K562 (cell line): ENCODE results near the gene KRTAP4-16. TPM values are rescaled to one million over a fixed set of nuclear protein-coding genes. Genes with fewer than 3 reads are reported as not detected.

Experiments used
- CXXC5 ChIP-seq: fragments of 250-450 bp; sonication (Bioruptor Pico); IDR thresholded peaks from 2 replicates; pipeline ENCODE4 v1.8.0; 2022; ENCODE audit warnings: inconsistent platforms, mild to moderate bottlenecking, moderate library complexity
- DACH1 ChIP-seq: fragments of 450-650 bp; IDR thresholded peaks from 2 replicates; pipeline ENCODE4 v1.6.1; 2018; ENCODE audit not compliant: partially characterized antibody
- PRMT5 ChIP-seq: sonication (generic); formaldehyde crosslinking; IDR thresholded peaks from 2 replicates; pipeline ENCODE4 v1.5.0; 2020; ENCODE audit warnings: missing genetic modification reagents
- RBM14 ChIP-seq: fragments of 200-400 bp; formaldehyde crosslinking; IDR thresholded peaks from 2 replicates; pipeline ENCODE4 v1.6.1; 2018; ENCODE audit warnings: low read depth, mild to moderate bottlenecking, low read length, moderate library complexity, borderline replicate concordance; ENCODE audit not compliant: insufficient read depth
- RHOXF2B ChIP-seq: fragments of 250-450 bp; sonication (Bioruptor Pico); conservative IDR thresholded peaks from 2 replicates; pipeline ENCODE4 v1.5.1; 2021
- ZC3H8 ChIP-seq: fragments of 450-650 bp; IDR thresholded peaks from 2 replicates; pipeline ENCODE4 v1.6.1; 2017
- ZNF133 ChIP-seq: fragments of 250-450 bp; sonication (Bioruptor Pico); IDR thresholded peaks from 2 replicates; pipeline ENCODE4 v1.4.0; 2020; ENCODE audit warnings: mild to moderate bottlenecking
- ZNF311 ChIP-seq: fragments of 250-450 bp; sonication (Bioruptor Pico); IDR thresholded peaks from 2 replicates; pipeline ENCODE4 v1.4.0; 2020; ENCODE audit warnings: mild to moderate bottlenecking, moderate library complexity
- polyA plus RNA-seq, 8 experiments: library from polyadenylated mRNA; depleted of rRNA in 4 of 8; stranded (reverse) in 5 of 8; unstranded in 3 of 8; fragments of >200 nt; fragmentation: Nextera tagmentation in 2 of 8; fragmentation: Illumina TruSeq in 1 of 8; extraction: Ambion mirVana in 2 of 8; extraction: Trizol in 1 of 8; gene quantifications; 2 replicates each; pipeline versions ENCODE4 v1.2.1 to v1.2.3, GENCODE V29; 2011 to 2014; ENCODE audit warnings: inconsistent platforms in 1 of 8, missing spikeins in 1 of 8
- total RNA-seq, 7 experiments: library from RNA; depleted of rRNA in 6 of 7; stranded (reverse); fragments of >200 nt in 6 of 7; fragmentation: Illumina TruSeq in 2 of 7; extraction: Trizol in 2 of 7; gene quantifications; 2 replicates each; pipeline versions ENCODE4 v1.2.1 to v1.2.3, GENCODE V29; 2011 to 2021; ENCODE audit warnings: low replicate concordance in 1 of 7
- TF ChIP-seq, protein P1 (sequence below): fragments of 250-450 bp; sonication (Bioruptor Pico); IDR thresholded peaks from 2 replicates; pipeline ENCODE4 v1.4.0; 2020
- TF ChIP-seq, protein P2 (sequence below): IDR thresholded peaks from 2 replicates; pipeline ENCODE4 v1.6.1; 2012; ENCODE audit warnings: low read depth, low read length, improper control_type of control experiment, borderline replicate concordance
- TF ChIP-seq, protein P3 (sequence below): sonication (generic); formaldehyde crosslinking; IDR thresholded peaks from 2 replicates; pipeline ENCODE4 v1.8.0; 2022; ENCODE audit warnings: mild to moderate bottlenecking, low read depth, missing genetic modification reagents
- TF ChIP-seq, protein P4 (sequence below): fragments of 250-450 bp; sonication (Bioruptor Pico); IDR thresholded peaks from 2 replicates; pipeline ENCODE4 v1.4.0; 2020
- TF ChIP-seq, protein P5 (sequence below): sonication (generic); formaldehyde crosslinking; IDR thresholded peaks from 2 replicates; pipeline ENCODE4 v1.8.0; 2022; ENCODE audit warnings: missing genetic modification reagents, mild to moderate bottlenecking, borderline replicate concordance
- TF ChIP-seq, protein P6 (sequence below): fragments of 200-800 bp; sonication (Bioruptor generic); IDR thresholded peaks from 2 replicates; pipeline ENCODE4 v1.6.1; 2017; ENCODE audit warnings: missing genetic modification characterization, missing compliant biosample characterization

Gene KRTAP4-16
- total and polyA plus RNA-seq, 9 of the 15 experiments (the other 6 are each of a cell fraction or from before 2014, with no cell fraction given): not detected

DNA sequence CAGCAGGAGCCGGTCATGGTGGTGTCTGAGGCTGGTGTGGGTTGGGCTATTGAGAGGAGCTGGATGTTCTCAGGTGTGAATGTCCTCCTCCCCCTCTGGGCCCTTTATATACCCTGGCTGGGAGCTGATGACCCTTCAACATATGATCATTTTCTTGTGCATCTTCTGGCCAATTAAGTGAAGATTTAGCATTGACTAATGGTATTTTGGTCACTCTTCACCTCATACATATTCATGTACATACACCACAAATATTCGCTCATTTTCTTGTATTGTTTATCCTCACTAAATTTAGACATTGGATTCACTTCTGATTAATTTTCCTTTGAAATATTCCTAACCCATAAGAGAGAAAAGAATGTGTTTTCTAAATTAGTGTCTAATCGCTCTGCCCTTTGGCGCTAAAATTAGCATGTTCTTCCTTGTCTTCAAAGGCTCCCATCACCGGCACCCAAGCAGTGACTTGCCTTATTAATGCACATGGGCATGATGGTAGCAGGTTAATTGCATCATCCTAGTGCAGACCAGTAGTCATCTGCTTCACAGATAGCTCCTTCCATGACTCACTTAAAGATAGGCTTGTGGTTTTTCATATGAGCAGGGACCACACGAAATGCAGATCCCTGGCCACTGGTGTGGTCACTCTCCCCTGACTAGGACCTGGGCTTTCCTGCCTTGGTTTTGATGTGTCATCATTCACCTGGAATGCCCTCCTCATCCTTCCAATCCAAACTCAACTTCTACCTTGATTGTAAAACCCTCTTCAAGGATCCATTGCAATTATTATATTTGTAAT is 36.0 kb downstream of the KRTAP4-16 start, which contains the start of gene KRTAP2-4 (continued):
- TF ChIP-seq, protein P1, sequence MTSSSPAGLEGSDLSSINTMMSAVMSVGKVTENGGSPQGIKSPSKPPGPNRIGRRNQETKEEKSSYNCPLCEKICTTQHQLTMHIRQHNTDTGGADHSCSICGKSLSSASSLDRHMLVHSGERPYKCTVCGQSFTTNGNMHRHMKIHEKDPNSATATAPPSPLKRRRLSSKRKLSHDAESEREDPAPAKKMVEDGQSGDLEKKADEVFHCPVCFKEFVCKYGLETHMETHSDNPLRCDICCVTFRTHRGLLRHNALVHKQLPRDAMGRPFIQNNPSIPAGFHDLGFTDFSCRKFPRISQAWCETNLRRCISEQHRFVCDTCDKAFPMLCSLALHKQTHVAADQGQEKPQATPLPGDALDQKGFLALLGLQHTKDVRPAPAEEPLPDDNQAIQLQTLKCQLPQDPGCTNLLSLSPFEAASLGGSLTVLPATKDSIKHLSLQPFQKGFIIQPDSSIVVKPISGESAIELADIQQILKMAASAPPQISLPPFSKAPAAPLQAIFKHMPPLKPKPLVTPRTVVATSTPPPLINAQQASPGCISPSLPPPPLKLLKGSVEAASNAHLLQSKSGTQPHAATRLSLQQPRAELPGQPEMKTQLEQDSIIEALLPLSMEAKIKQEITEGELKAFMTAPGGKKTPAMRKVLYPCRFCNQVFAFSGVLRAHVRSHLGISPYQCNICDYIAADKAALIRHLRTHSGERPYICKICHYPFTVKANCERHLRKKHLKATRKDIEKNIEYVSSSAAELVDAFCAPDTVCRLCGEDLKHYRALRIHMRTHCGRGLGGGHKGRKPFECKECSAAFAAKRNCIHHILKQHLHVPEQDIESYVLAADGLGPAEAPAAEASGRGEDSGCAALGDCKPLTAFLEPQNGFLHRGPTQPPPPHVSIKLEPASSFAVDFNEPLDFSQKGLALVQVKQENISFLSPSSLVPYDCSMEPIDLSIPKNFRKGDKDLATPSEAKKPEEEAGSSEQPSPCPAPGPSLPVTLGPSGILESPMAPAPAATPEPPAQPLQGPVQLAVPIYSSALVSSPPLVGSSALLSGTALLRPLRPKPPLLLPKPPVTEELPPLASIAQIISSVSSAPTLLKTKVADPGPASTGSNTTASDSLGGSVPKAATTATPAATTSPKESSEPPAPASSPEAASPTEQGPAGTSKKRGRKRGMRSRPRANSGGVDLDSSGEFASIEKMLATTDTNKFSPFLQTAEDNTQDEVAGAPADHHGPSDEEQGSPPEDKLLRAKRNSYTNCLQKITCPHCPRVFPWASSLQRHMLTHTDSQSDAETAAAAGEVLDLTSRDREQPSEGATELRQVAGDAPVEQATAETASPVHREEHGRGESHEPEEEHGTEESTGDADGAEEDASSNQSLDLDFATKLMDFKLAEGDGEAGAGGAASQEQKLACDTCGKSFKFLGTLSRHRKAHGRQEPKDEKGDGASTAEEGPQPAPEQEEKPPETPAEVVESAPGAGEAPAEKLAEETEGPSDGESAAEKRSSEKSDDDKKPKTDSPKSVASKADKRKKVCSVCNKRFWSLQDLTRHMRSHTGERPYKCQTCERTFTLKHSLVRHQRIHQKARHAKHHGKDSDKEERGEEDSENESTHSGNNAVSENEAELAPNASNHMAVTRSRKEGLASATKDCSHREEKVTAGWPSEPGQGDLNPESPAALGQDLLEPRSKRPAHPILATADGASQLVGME: peak; percentile 91
- TF ChIP-seq ZNF133: no peak
- TF ChIP-seq, protein P2, sequence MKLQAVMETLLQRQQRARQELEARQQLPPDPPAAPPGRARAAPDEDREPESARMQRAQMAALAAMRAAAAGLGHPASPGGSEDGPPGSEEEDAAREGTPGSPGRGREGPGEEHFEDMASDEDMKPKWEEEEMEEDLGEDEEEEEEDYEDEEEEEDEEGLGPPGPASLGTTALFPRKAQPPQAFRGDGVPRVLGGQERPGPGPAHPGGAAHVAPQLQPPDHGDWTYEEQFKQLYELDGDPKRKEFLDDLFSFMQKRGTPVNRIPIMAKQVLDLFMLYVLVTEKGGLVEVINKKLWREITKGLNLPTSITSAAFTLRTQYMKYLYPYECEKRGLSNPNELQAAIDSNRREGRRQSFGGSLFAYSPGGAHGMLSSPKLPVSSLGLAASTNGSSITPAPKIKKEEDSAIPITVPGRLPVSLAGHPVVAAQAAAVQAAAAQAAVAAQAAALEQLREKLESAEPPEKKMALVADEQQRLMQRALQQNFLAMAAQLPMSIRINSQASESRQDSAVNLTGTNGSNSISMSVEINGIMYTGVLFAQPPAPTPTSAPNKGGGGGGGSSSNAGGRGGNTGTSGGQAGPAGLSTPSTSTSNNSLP: no peak
- TF ChIP-seq, protein P3, sequence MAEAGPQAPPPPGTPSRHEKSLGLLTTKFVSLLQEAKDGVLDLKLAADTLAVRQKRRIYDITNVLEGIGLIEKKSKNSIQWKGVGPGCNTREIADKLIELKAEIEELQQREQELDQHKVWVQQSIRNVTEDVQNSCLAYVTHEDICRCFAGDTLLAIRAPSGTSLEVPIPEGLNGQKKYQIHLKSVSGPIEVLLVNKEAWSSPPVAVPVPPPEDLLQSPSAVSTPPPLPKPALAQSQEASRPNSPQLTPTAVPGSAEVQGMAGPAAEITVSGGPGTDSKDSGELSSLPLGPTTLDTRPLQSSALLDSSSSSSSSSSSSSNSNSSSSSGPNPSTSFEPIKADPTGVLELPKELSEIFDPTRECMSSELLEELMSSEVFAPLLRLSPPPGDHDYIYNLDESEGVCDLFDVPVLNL (CRISPR knock-in tag): no peak
- peak; percentile 27; the same call in 1 of the 2 replicates for TF ChIP-seq CXXC5 (CRISPR knock-in tag)
- no peak for TF ChIP-seq RBM14
- TF ChIP-seq, protein P4, sequence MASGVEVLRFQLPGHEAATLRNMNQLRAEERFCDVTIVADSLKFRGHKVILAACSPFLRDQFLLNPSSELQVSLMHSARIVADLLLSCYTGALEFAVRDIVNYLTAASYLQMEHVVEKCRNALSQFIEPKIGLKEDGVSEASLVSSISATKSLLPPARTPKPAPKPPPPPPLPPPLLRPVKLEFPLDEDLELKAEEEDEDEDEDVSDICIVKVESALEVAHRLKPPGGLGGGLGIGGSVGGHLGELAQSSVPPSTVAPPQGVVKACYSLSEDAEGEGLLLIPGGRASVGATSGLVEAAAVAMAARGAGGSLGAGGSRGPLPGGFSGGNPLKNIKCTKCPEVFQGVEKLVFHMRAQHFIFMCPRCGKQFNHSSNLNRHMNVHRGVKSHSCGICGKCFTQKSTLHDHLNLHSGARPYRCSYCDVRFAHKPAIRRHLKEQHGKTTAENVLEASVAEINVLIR (CRISPR knock-in tag): peak; percentile 34; the same call in 1 of the 2 replicates
- no peak for TF ChIP-seq ZNF311
- no peak for TF ChIP-seq ZC3H8
- TF ChIP-seq, protein P5, sequence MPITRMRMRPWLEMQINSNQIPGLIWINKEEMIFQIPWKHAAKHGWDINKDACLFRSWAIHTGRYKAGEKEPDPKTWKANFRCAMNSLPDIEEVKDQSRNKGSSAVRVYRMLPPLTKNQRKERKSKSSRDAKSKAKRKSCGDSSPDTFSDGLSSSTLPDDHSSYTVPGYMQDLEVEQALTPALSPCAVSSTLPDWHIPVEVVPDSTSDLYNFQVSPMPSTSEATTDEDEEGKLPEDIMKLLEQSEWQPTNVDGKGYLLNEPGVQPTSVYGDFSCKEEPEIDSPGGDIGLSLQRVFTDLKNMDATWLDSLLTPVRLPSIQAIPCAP (CRISPR knock-in tag): no peak
- TF ChIP-seq, protein P6, sequence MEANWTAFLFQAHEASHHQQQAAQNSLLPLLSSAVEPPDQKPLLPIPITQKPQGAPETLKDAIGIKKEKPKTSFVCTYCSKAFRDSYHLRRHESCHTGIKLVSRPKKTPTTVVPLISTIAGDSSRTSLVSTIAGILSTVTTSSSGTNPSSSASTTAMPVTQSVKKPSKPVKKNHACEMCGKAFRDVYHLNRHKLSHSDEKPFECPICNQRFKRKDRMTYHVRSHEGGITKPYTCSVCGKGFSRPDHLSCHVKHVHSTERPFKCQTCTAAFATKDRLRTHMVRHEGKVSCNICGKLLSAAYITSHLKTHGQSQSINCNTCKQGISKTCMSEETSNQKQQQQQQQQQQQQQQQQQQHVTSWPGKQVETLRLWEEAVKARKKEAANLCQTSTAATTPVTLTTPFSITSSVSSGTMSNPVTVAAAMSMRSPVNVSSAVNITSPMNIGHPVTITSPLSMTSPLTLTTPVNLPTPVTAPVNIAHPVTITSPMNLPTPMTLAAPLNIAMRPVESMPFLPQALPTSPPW (CRISPR knock-in tag): peak; percentile 41
- no peak for TF ChIP-seq DACH1
- no peak for TF ChIP-seq RHOXF2B (CRISPR knock-in tag)
- no peak for TF ChIP-seq PRMT5 (CRISPR knock-in tag)
